Measurements from ENCODE around the gene ZFPL1.
A peak's percentile ranks its signal among the peaks of the same experiment; 100 is the strongest.

Gene ZFPL1

GRCh38 chr11:65130631-65131416 is 46.8 kb downstream of the ZFPL1 start:
- TF ChIP-seq POLR2A (IDR thresholded peaks at IDR 0.05; ENCODE audit: low read depth, low read length), result no peak
- FAIRE-seq (no peak), DNase-seq (ENCODE audit: insufficient read length, low spot score) (no peak)

- FAIRE-seq (no peak), DNase-seq (ENCODE audit: insufficient read length, low spot score) (no peak)
- TF ChIP-seq POLR2A (IDR thresholded peaks at IDR 0.05; ENCODE audit: low read depth, low read length), result no peak
Observed at GRCh38 chr11:65131417-65131776, 47.4 kb downstream of the ZFPL1 start.

GRCh38 chr11:65131895-65132237 is 47.8 kb downstream of the ZFPL1 start:
- no peak for DNase-seq (ENCODE audit: insufficient read length, low spot score)
- no peak for TF ChIP-seq POLR2A (IDR thresholded peaks at IDR 0.05; ENCODE audit: low read depth, low read length)
- no peak for FAIRE-seq

- no peak for TF ChIP-seq POLR2A (IDR thresholded peaks at IDR 0.05; ENCODE audit: low read depth, low read length)
- DNase-seq (ENCODE audit: insufficient read length, low spot score) (no peak), FAIRE-seq (no peak)
Observed at GRCh38 chr11:65132238-65132987, 48.4 kb downstream of the ZFPL1 start.

- no peak for DNase-seq (ENCODE audit: insufficient read length, low spot score)
- no peak for FAIRE-seq
- no peak for TF ChIP-seq POLR2A (IDR thresholded peaks at IDR 0.05; ENCODE audit: low read depth, low read length)
Observed at GRCh38 chr11:65132988-65133700, 49.1 kb downstream of the ZFPL1 start.

GRCh38 chr11:65133724-65134123 is 49.7 kb downstream of the ZFPL1 start:
- TF ChIP-seq POLR2A (IDR thresholded peaks at IDR 0.05; ENCODE audit: low read depth, low read length), result no peak
- DNase-seq (ENCODE audit: insufficient read length, low spot score) (no peak), FAIRE-seq (no peak)

GRCh38 chr11:65134240-65134951 is 50.4 kb downstream of the ZFPL1 start, which contains the start of gene SYVN1:
TSS of gene SYVN1 (minus strand) at chr11:65134519. CDS start at chr11:65133601, 918 bp downstream.
- peak; percentile 85 for DNase-seq (ENCODE audit: insufficient read length, low spot score)
- TF ChIP-seq POLR2A (IDR thresholded peaks at IDR 0.05; ENCODE audit: low read depth, low read length), result no peak; the same call in none of the 2 replicates
- FAIRE-seq, result no peak

- FAIRE-seq (no peak), DNase-seq (ENCODE audit: insufficient read length, low spot score) (peak; percentile 94)
- peak; percentile 80 for TF ChIP-seq POLR2A (IDR thresholded peaks at IDR 0.05; ENCODE audit: low read depth, low read length)
Observed at GRCh38 chr11:65134952-65135632, 51.1 kb downstream of the ZFPL1 start.

GRCh38 chr11:65135633-65136145 is 51.7 kb downstream of the ZFPL1 start:
- TF ChIP-seq POLR2A (IDR thresholded peaks at IDR 0.05; ENCODE audit: low read depth, low read length), result no peak
- no peak for FAIRE-seq
- no peak for DNase-seq (ENCODE audit: insufficient read length, low spot score)

- TF ChIP-seq POLR2A (IDR thresholded peaks at IDR 0.05; ENCODE audit: low read depth, low read length), result no peak
- DNase-seq (ENCODE audit: insufficient read length, low spot score) (no peak), FAIRE-seq (no peak)
Observed at GRCh38 chr11:65136515-65137096, 52.6 kb downstream of the ZFPL1 start.
